Vagina (tissue), 2 donors: Measurements from ENCODE around the gene SYNJ1.

ENCODE experiments used
- CTCF ChIP-seq, 3 experiments: fragments of 450-650 bp in 2 of 3; fragments of 200-600 bp in 1 of 3; sonication (generic) in 1 of 3; IDR thresholded peaks; one replicate each; pipeline ENCODE4 v1.5.1; 2017 to 2019; ENCODE audit warnings: antibody characterized with exemption in 3 of 3, mild to moderate bottlenecking in 2 of 3, moderate library complexity in 2 of 3
- POLR2A ChIP-seq, 2 donors: fragments of 450-650 bp; IDR thresholded peaks; one replicate each; pipeline ENCODE4 v1.6.1; 2017; ENCODE audit warnings: antibody characterized with exemption in 2 of 2, mild to moderate bottlenecking in 2 of 2, moderate library complexity in 2 of 2
- POLR2AphosphoS5 ChIP-seq, 2 donors: sonication (generic); formaldehyde crosslinking; IDR thresholded peaks; one replicate each; pipeline ENCODE4 v1.9.0; 2017; ENCODE audit warnings: antibody characterized with exemption in 2 of 2, mild to moderate bottlenecking in 2 of 2, low read depth in 1 of 2; ENCODE audit not compliant: insufficient read depth in 1 of 2

DNA sequence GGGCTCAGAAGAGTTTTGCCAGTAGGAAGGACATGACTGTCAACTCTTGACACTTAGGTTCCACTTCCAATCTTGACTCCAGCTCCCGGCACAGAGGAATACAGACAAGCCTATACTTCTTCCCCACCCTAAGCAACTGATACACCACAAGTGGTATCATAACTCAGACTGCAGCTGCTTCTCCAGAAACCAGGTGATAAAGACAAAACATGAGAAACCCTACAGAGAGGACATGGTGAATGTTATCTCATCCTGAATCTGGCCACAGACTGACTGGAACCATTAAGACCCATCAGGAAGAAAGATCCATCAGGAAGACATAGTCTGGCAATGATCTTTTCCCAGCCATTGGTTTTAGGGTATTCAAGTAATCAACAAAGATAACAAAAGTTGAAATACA, 30.0 kb upstream of the SYNJ1 start:
- TF ChIP-seq CTCF (IDR thresholded peaks at IDR 0.05) (no peak), POLR2A (IDR thresholded peaks at IDR 0.05) (no peak), POLR2AphosphoS5 (IDR thresholded peaks at IDR 0.05; ENCODE audit: insufficient read depth in 1 of 2, low read depth in 1 of 2) (no peak)
